HG03521 (cell line): Measurements from ENCODE around the gene SLC26A9.

ENCODE experiments used
- ATAC-seq: cut with Tn5 transposase; IDR thresholded peaks from one replicate; pipeline ENCODE4 v1.9.1; 2021; ENCODE audit warnings: mild to moderate bottlenecking, moderate library complexity; ENCODE audit not compliant: unreplicated experiment

The SLC26A9 gene

DNA sequence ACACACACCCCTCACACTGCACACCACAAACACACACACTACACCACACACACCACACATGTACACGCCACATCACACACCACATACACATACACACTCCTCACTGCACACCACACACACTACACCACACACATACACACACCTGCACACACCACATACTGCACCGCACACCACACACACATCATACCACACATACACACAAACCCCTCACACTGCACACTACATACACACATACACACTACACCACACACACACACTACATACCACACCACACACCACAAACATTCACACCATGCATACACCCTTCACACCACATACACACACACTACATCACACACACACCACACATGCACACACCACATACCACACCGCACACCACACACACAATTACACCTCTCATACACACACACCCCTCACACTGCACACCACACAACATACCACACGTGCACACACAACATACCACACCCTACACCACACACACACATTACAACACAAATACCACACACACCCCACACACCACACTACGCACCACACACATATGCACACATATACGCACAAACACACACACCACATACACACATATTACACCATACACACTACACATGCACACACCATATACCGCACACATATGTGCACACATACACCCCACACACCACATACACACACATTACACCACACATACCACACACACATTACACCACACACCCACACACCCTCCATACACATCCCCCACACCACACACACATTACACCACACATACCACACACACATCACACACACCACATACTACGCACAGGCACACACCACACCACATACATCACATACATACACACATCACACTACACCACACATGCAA is 30.3 kb upstream of the SLC26A9 start:
- no peak for ATAC-seq

- no peak for ATAC-seq
Measured at GRCh38 chr1:205972491-205973168, 29.4 kb upstream of the SLC26A9 start.

DNA sequence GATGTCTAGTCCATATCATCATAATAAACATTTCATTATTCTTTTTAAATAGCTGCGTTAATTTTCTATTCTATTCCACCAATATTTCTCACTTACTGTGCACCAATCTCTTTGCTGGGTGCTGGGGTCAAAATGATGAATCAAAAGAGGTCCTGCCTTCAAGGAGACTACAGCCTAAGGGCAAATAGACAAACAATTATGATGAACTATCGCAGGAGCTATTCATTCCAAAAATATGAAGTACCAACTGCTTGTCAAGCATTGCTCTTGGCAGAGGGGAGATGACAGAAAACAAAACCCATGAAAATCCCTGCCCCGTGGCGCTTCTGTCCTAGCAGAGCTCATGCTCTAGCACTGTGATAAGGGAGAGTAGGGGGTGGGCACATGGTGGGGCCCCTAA is 28.8 kb upstream of the SLC26A9 start:
- no peak for ATAC-seq

- no peak for ATAC-seq
Measured at GRCh38 chr1:205971082-205971481, 27.8 kb upstream of the SLC26A9 start.

- no peak for ATAC-seq
Measured at GRCh38 chr1:205970486-205970885, 27.2 kb upstream of the SLC26A9 start.

DNA sequence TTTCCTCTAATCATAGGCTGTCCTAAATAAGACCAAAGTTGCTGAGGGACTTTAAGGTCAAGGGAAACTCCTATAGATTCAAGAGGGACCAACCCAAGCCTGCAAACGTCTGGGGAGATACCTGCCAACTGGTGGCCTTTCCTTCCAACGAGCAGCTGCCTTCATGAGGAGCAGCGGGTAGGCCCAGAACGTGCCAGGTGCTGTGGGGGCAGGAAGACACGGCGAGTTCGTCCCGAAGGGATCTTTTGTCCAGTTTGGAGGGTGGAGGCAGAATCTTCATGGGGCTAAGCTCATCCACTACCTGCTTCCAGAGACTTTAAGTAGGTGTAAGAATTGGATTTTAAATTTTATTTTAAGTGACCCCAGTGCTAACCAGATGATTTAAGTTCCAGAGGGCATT is 26.0 kb upstream of the SLC26A9 start:
- no peak for ATAC-seq

GRCh38 chr1:205967554-205968335 is 24.5 kb upstream of the SLC26A9 start:
- no peak for ATAC-seq

DNA sequence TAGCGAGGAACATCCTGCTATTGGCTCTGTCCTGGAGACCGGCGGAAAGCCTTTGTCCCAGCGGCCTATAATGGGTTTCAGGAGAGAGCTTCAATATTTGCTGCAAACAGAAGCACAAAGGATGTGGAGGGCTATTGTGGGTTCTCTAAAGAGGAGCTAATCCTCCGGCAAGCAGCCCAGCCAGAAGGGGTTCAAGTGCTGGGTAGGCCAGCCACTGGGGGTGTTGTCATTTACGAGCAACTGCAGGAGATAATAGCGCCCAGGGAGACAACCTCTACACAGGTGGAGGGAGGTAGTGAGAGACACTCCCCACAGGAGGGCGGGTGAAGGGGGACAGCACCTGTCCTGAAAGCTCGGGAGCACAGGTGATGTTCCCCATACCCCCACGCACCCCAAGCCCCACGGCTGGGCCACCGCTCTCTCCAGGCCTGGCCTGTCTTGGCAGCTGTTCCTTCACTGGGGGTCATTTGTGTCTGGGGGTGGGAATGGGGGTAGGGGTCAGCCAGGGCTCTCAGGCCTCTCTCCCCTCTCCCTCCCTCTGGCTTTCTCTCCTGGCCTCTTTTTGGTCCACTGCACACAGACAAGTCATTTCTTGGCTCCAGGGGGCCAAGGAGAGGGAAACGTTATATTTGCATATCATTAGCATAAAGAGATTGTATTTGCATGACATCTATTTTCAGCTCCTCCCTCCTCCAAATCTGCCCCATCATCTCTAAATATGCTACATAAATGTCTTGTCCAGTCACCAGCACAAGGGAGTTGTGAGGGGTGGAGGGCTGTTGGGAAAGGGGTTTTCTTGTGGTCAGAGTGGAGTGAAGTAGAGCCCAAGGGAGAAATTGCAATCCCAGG is 22.0 kb upstream of the SLC26A9 start:
- no peak for ATAC-seq

GRCh38 chr1:205963352-205964155 is 20.3 kb upstream of the SLC26A9 start:
- ATAC-seq, result no peak

GRCh38 chr1:205962821-205963221 is 19.6 kb upstream of the SLC26A9 start:
- ATAC-seq, result no peak

- no peak for ATAC-seq
Measured at GRCh38 chr1:205961991-205962820, 18.9 kb upstream of the SLC26A9 start.

- no peak for ATAC-seq
Measured at GRCh38 chr1:205961405-205961804, 18.1 kb upstream of the SLC26A9 start.

GRCh38 chr1:205959789-205960188 is 16.5 kb upstream of the SLC26A9 start:
- ATAC-seq, result no peak

GRCh38 chr1:205955499-205955898 is 12.2 kb upstream of the SLC26A9 start:
- ATAC-seq, result no peak

DNA sequence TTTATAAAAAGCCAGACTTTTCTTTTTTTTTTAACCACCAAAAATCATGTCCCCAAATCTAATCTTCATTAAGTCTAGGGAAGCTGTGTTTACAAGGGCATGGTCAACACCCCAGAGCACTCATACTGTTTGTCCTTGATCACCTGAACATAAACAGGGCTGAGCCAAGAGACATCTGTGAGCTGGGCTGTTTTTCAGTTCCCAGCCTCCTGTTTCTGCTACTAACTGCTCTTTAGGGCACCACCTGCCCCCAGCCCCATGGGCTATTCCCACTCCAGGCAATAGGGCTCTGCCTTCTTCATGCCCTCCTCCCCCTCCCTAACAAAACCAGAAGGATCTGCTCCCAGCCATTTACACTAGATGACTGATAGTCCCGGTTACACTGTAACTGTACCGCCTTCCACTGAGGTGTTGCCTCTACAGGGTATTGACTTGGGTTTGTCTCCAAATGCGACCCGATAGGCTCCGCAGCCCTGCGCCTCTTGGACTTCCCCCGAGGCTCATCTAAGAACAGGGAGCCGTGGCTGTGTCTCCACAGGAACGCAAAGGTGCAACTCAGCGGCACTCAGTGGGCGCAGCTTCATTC is 11.7 kb upstream of the SLC26A9 start:
- ATAC-seq, result no peak

DNA sequence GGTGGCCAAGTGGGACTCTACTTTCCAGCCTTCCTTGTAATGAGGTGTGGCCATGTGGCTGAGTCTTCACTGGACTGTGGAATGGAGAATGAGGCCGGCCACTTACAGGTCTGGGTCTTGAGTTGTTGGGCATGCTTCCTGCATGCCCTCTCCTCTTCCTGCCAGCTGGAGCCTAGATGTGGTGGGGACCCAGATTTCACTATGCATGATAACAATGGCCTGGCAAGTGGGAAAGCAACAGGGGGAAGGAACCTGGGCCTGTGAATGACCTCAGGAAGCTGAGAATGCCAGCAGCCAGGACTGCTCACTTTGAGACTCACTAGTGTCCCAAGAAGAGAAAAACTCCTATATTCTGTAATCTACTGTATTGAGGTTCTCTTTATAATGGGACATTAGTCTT is 8.5 kb upstream of the SLC26A9 start:
- ATAC-seq, result no peak

GRCh38 chr1:205950826-205951549 is 7.7 kb upstream of the SLC26A9 start:
- ATAC-seq, result no peak

GRCh38 chr1:205950280-205950679 is 7.0 kb upstream of the SLC26A9 start:
- ATAC-seq, result no peak
